Tibial nerve (tissue), 3 donors: ENCODE data around the gene PKD2.

ENCODE experiments used
- CTCF ChIP-seq, 5 experiments: fragments of 200-600 bp in 3 of 5; fragments of 450-650 bp in 2 of 5; sonication (generic) in 3 of 5; IDR thresholded peaks; one replicate each; pipeline ENCODE4 v1.5.1; 2016 to 2019; ENCODE audit warnings: antibody characterized with exemption in 5 of 5, mild to moderate bottlenecking in 3 of 5, moderate library complexity in 2 of 5
- POLR2A ChIP-seq, 2 donors: fragments of 450-650 bp; IDR thresholded peaks; one replicate each; pipeline ENCODE4 v1.6.1; 2017; ENCODE audit warnings: antibody characterized with exemption in 2 of 2, mild to moderate bottlenecking in 2 of 2, moderate library complexity in 2 of 2

DNA sequence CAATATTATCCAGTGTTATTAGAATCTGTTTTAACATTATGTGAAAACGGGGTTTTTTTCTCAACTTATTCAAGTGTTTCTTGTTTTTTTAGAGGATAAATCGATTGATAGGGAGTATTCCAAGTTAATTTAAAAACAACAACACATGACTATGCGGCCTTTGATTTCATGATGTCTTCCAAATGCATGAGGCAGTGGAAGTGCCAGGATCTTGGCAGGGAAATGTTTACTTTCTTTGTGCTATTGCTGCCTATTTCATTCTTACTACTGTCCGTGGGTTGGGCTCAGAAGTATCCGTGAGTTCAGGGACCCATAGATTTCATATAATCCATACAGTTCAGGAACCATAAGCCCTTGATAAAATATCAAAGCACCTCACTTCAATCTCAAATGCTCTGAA, 86.4 kb downstream of the PKD2 start:
- no peak for TF ChIP-seq CTCF (IDR thresholded peaks at IDR 0.05)
- no peak for TF ChIP-seq POLR2A (IDR thresholded peaks at IDR 0.05)
